Activated CD4-positive, alpha-beta T cell treated with anti-CD3 and anti-CD28 coated beads, Interleukin-2, amount 10 ng/mL, durations not matched to agents 24 days and 14 days (primary cell): ENCODE measurements around the gene CD300LD. TPM values are rescaled to one million over a fixed set of nuclear protein-coding genes. Genes with fewer than 3 reads are reported as not detected.
"Not testable (repeated sequence)": the region's sequence is repeated elsewhere in the genome, so short reads cannot be mapped to it uniquely, and the experiment has no call there.

ENCODE experiments used
- DNase-seq: peaks from one replicate; pipeline ENCODE4 v3.0.0; 2022
- H3K27ac Mint-ChIP-seq: one replicate; pipeline ENCODE4 v1.8.0; 2022; ENCODE audit warnings: mild to moderate bottlenecking, mixed read lengths
- H3K27me3 Mint-ChIP-seq: one replicate; pipeline ENCODE4 v1.8.0; 2022; ENCODE audit warnings: mixed read lengths
- H3K36me3 Mint-ChIP-seq: one replicate; pipeline ENCODE4 v1.8.0; 2022; ENCODE audit warnings: low read depth, mild to moderate bottlenecking, mixed read lengths
- H3K4me1 Mint-ChIP-seq: one replicate; pipeline ENCODE4 v1.8.0; 2021; ENCODE audit warnings: mixed read lengths
- H3K4me3 Mint-ChIP-seq: one replicate; pipeline ENCODE4 v1.8.0; 2022; ENCODE audit warnings: mild to moderate bottlenecking, moderate library complexity, mixed read lengths
- H3K9me3 Mint-ChIP-seq: one replicate; pipeline ENCODE4 v1.8.0; 2021; ENCODE audit warnings: mixed read lengths
- intact Hi-C: fragments of 100-400 bp; cut with micrococcal nuclease; formaldehyde crosslinking; loops from one replicate; pipeline ENCODE4 v1.15.1; 2023
- total RNA-seq: library from RNA; stranded (reverse); gene quantifications from 2 replicates; pipeline ENCODE4 v1.2.3, GENCODE V29; 2022

Gene CD300LD
- not detected in 2 replicates for total RNA-seq

DNA sequence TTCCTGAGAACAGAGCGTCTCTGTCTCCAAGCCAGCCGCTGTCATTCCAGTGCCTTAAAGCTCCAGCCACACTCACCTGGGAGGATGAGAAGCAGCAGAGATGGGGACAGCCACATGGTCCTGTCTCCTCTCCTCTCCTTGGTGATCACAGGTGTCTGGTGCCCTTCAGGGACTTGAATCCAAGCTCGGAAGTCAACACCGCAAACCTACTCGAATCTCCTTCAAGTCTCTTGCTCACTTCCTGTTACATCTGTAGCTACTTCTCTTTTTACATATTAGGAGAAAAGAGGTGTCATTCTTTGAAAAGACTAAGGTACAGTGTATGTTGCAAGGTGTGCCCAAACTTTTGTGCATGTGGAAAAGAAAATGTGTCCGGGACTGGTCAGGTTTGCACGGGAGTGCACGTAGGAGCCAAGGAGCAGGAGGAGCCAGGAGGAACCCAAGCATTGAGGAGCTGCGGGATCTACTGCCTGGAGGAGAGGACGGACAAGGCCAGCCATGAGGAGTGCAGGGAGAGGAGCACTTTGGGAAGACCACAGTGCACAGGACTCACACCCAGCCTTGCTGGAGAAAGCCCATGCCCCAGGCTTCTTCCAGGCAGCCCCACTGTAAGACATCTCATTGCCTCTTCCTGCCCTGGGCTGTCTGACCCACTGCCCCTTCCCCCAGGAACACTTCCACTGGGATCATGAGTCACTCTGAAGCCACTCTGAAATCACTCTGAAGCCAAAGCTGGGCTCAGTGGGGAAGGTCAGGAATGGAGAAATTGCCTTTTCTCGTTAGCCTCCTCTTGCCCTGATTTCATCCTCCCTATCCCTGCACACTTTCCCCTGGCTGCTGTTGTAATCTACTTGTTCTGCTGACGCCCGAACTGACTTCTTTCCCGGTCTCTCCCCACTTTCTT is at the start of gene CD300LD:
CD300LD (minus strand) TSS at position 197 of the 904 bp plus-strand sequence; CDS start at position 116, 81 bp downstream.
- Mint-ChIP-seq H3K9me3 (no peaks in the 10 kb centered on the region), H3K36me3 (no peaks in the 10 kb centered on the region), H3K27me3 (peaks cover 29% of the 10 kb centered on the region), H3K27ac (no peak within 1 kb of the TSS), H3K4me3 (no peak within 1 kb of the TSS), H3K4me1 (peaks cover 8% of the 10 kb centered on the region)
- intact Hi-C loops = no loop called here
- peak; percentile 63 for DNase-seq

DNA sequence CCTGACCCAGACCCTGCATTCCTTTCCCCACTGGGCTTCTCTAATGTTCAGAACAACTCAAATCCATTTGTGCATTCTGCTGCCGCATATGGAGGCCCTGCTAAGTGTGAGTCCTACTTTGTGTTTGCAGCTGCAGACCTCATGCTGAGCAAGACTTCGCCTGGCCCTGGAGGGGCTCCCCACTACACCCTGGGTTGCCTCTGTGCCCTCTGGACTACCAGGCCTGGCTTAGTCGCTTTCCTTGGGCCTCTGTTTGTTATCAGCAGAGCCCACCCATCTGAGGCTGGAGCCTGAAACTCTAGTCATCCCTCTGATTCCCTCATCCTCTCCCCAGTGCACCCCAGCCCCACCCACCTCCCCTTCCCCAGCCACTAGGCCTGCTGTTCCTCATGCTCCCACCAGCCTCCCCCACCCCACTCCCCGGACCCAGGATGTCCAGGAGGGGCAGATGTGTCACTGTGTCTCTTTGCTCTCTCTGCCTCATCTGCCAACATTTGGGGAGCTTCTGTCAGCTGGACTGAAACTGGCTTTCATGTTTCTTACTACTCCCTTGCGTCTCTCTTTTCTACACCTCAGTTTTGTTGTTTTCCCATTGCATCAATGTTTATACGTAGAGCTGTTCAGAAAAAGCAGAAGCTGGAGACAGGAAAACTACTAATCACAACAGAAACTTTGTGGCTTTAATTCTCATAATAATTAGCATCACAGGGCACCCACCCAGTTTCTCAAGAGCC is 49.3 kb upstream of the CD300LD start:
- Mint-ChIP-seq H3K4me3 (no peak overlapping the region), H3K27ac (no peak overlapping the region), H3K9me3 (no peaks in the 10 kb centered on the region), H3K27me3 (peaks cover 66% of the 10 kb centered on the region), H3K4me1 (peaks cover 14% of the 10 kb centered on the region), H3K36me3 (no peaks in the 10 kb centered on the region)
- DNase-seq = no peak
- intact Hi-C loops = no loop called here

DNA sequence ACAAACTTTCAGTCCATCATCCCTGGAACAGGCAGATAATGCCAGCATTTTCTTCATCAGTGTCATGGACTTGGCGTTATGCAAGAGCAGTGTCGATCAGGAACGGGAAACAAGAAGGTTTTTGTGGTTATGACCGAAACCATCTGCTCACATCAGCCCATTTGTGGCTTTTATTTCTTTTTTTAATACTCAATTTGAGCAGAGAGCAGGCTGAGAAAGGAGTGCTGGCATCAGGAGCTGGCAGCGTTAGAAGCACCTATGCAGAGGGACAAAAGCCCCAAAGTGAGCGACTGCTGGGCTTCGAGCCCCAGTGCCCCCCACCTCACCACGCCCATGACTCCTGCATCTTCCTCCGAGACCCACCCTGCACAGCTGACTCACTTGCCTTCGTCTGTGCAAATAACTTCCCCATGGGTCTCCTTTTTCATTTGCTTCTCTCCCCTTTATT is 47.6 kb upstream of the CD300LD start:
- H3K27ac Mint-ChIP-seq = no peak overlapping the region
- H3K27me3 Mint-ChIP-seq = peaks cover 68% of the 10 kb centered on the region
- peak overlapping the region; percentile 34 for H3K4me3 Mint-ChIP-seq
- intact Hi-C loops = no loop called here
- no peaks in the 10 kb centered on the region for H3K36me3 Mint-ChIP-seq
- no peaks in the 10 kb centered on the region for H3K9me3 Mint-ChIP-seq
- H3K4me1 Mint-ChIP-seq = peaks cover 14% of the 10 kb centered on the region
- peak; percentile 64 for DNase-seq

GRCh38 chr17:74637926-74638325 is 45.8 kb upstream of the CD300LD start:
- Mint-ChIP-seq H3K27ac (no peak overlapping the region), H3K9me3 (no peaks in the 10 kb centered on the region), H3K36me3 (no peaks in the 10 kb centered on the region), H3K4me1 (peaks cover 14% of the 10 kb centered on the region), H3K4me3 (no peak overlapping the region), H3K27me3 (peaks cover 57% of the 10 kb centered on the region)
- no peak for DNase-seq
- intact Hi-C loops = no loop called here

DNA sequence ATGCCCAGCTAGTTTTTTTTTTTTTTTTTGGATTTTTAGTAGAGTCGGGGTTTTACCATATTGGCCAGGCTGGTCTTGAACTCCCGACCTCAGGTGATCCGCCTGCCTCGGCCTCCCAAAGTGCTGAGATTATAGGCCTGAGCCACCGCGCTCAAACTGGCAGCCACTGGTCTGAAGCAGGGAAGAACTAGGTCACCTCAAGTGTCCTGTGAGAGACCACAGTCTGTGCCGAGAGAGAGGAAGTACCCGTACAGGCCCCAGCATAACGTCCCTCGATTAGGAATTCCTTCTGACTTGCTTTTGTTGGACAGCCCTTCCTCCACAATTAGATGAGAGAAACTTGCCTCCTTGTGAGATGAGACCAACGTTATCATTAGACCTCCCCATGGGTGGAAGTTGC is 45.2 kb upstream of the CD300LD start:
- Mint-ChIP-seq H3K4me3 (no peak overlapping the region), H3K27me3 (peaks cover 54% of the 10 kb centered on the region), H3K27ac (no peak overlapping the region), H3K36me3 (no peaks in the 10 kb centered on the region), H3K9me3 (no peaks in the 10 kb centered on the region), H3K4me1 (peaks cover 14% of the 10 kb centered on the region)
- intact Hi-C loops = no loop called here
- no peak for DNase-seq

GRCh38 chr17:74636541-74637085 is 44.5 kb upstream of the CD300LD start:
- H3K27ac Mint-ChIP-seq, H3K4me3 Mint-ChIP-seq, H3K36me3 Mint-ChIP-seq, DNase-seq, intact Hi-C loops, H3K9me3 Mint-ChIP-seq: not testable (repeated sequence)
- peaks cover 54% of the 10 kb centered on the region for H3K27me3 Mint-ChIP-seq
- peaks cover 17% of the 10 kb centered on the region for H3K4me1 Mint-ChIP-seq

DNA sequence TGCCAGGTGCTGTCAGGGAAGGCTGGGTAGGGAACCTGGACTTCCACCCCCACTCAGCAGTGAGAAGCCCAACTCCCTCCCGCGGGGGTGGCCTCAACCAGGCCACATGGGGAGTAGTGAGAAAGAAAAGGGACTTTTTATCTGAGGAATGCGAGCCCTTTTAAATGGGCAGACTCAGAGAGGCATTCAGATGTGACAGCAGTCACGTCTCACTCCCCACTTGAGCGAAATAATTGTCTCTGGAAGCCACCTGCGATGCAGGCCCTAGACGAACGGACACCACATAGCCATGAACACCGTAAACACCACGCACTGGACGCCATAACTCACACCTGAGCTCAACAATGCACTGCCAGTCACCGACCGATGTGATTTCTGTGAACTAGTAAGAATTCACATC is 43.3 kb upstream of the CD300LD start:
- DNase-seq = no peak
- Mint-ChIP-seq H3K4me1 (peaks cover 16% of the 10 kb centered on the region), H3K4me3 (no peak overlapping the region), H3K36me3 (no peaks in the 10 kb centered on the region), H3K27me3 (peaks cover 52% of the 10 kb centered on the region), H3K9me3 (no peaks in the 10 kb centered on the region), H3K27ac (no peak overlapping the region)
- intact Hi-C loops = no loop called here

DNA sequence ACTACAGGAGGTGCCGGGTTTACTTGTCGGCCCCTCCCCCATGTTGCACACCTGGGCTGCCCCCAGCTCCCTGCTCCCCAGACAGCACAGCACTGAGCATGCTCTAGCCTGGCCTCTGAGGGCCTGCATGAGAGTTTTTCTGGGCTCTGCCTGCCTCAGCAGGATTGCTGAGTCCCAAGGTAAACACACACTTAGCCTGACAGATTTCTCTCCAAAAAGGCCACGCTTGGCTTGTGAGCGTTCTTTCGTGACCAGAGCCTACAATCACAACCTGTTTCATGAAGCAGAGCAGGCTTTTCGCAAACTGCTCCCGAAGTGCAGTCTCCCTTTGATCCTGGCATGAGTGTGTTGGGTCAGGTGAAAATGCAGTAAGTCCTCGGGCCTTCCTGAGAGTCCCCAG is 41.2 kb upstream of the CD300LD start:
- peaks cover 7% of the 10 kb centered on the region for H3K4me1 Mint-ChIP-seq
- intact Hi-C loops = no loop called here
- no peak overlapping the region for H3K4me3 Mint-ChIP-seq
- no peak overlapping the region for H3K27ac Mint-ChIP-seq
- no peak for DNase-seq
- H3K36me3 Mint-ChIP-seq = no peaks in the 10 kb centered on the region
- H3K27me3 Mint-ChIP-seq = peaks cover 56% of the 10 kb centered on the region
- H3K9me3 Mint-ChIP-seq = no peaks in the 10 kb centered on the region

GRCh38 chr17:74632617-74633016 is 40.5 kb upstream of the CD300LD start:
- no peaks in the 10 kb centered on the region for H3K36me3 Mint-ChIP-seq
- peaks cover 5% of the 10 kb centered on the region for H3K4me1 Mint-ChIP-seq
- H3K9me3 Mint-ChIP-seq = no peaks in the 10 kb centered on the region
- H3K4me3 Mint-ChIP-seq = no peak overlapping the region
- peaks cover 55% of the 10 kb centered on the region for H3K27me3 Mint-ChIP-seq
- H3K27ac Mint-ChIP-seq = no peak overlapping the region
- no peak for DNase-seq
- intact Hi-C loops = no loop called here

- intact Hi-C loops = no loop called here
Observed at GRCh38 chr17:74631468-74632450, 39.7 kb upstream of the CD300LD start.

DNA sequence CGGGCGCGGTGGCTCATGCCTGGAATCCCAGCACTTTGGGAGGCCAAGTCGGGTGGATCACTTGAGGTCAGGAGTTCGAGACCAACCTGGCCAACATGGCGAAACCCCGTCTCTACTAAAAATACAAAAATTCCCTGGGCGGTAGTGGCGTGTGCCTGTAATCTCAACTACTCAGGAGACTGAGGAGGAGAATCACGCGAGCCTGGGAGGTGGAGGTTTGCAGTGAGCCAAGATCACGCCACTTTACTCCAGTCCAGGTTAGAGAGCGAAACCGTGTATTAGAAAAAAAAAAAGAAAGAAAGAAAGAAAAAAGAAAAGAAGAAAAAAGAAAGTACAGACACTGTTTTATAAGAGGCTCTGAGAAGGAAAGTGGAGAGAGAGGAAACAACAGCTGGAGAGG is 38.2 kb upstream of the CD300LD start:
- H3K9me3 Mint-ChIP-seq, intact Hi-C loops, H3K27ac Mint-ChIP-seq, DNase-seq, H3K36me3 Mint-ChIP-seq, H3K4me1 Mint-ChIP-seq, H3K4me3 Mint-ChIP-seq: not testable (repeated sequence)
- peaks cover 57% of the 10 kb centered on the region for H3K27me3 Mint-ChIP-seq

More at GRCh38 chr17:74631468-74632450, 39.7 kb upstream of the CD300LD start:
- Mint-ChIP-seq H3K27ac (no peak overlapping the region), H3K9me3 (no peaks in the 10 kb centered on the region), H3K4me3 (no peak overlapping the region), H3K27me3 (peaks cover 54% of the 10 kb centered on the region), H3K36me3 (no peaks in the 10 kb centered on the region), H3K4me1 (peaks cover 5% of the 10 kb centered on the region)
- DNase-seq = no peak

DNA sequence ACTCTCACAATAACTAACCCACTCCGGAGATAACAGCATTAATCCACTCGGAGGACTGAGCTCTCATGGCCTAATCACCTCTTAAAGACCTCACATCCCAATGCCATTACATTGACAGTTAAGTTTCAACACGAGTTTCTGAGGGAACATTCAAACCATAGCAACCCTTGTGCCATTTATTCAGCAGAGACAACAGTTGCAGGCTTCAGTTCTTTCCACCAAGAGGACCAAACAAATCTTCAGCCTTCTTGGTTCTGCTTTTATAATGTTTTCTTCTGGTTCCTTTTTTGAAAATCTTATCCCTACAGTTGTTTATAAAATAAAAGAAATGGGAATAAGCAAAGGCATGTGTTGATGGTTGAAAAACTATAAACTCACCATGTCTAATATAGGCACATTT is 33.6 kb upstream of the CD300LD start:
- DNase-seq = no peak
- H3K4me3 Mint-ChIP-seq = no peak overlapping the region
- H3K27me3 Mint-ChIP-seq = peaks cover 66% of the 10 kb centered on the region
- no peaks in the 10 kb centered on the region for H3K4me1 Mint-ChIP-seq
- peaks cover 3% of the 10 kb centered on the region for H3K9me3 Mint-ChIP-seq
- H3K27ac Mint-ChIP-seq = no peak overlapping the region
- no peaks in the 10 kb centered on the region for H3K36me3 Mint-ChIP-seq
- intact Hi-C loops = no loop called here

GRCh38 chr17:74624131-74624530 is 32.0 kb upstream of the CD300LD start:
- DNase-seq = no peak
- Mint-ChIP-seq H3K27ac (no peak overlapping the region), H3K36me3 (no peaks in the 10 kb centered on the region), H3K4me1 (no peaks in the 10 kb centered on the region), H3K27me3 (peaks cover 62% of the 10 kb centered on the region), H3K4me3 (no peak overlapping the region), H3K9me3 (peaks cover 3% of the 10 kb centered on the region)
- intact Hi-C loops = no loop called here
